Endothelial cell of umbilical vein (primary cell): ENCODE results near the gene ESPN. TPM values are rescaled to one million over a fixed set of nuclear protein-coding genes. Genes with fewer than 3 reads are reported as not detected.
A peak's percentile ranks its signal among the peaks of the same experiment; 100 is the strongest.

Experiments used
- BruUV-seq: library from RNA; stranded (reverse); fragments of 400-500 nt; replicated peaks from 2 replicates; lab custom pipeline; 2021; lab: Mats Ljungman, UMichigan
- CTCF ChIA-PET: fragments of 300-600, 350-600 bp; sonication (Branson Sonifier 250); formaldehyde crosslinking; loops from one replicate; lab custom pipeline; 2021; ENCODE audit warnings: antibody characterized with exemption, inconsistent platforms; lab: Charles Lee
- POLR2A ChIA-PET: fragments of 300-600, 350-600 bp; sonication (Branson Sonifier 250); formaldehyde crosslinking; loops from one replicate; lab custom pipeline; 2021; ENCODE audit warnings: antibody characterized with exemption, inconsistent platforms; lab: Charles Lee
- DNase-seq: peaks from one replicate; pipeline ENCODE4 v3.0.0-alpha.2; 2011; ENCODE audit warnings: low read depth, low spot score
- FAIRE-seq: peaks from 2 replicates; lab custom pipeline; 2011; peaks lifted over from hg19 to GRCh38; lab: Jason Lieb, UNC
- H2AFZ ChIP-seq: 2 replicates; pipeline ENCODE4 v1.6.0; 2012; ENCODE audit warnings: low read depth, low read length, control low read depth, inconsistent platforms
- H3K27ac ChIP-seq: 2 replicates; pipeline ENCODE4 v1.5.1; 2011; ENCODE audit warnings: low read depth, mild to moderate bottlenecking, control low read depth, low read length, moderate library complexity; ENCODE audit not compliant: insufficient read depth
- H3K27me3 ChIP-seq, 2 experiments: 2 replicates each; pipeline versions ENCODE4 v1.6.0 to v1.6.1; 2011; ENCODE audit warnings: low read length in 2 of 2, mixed read lengths in 1 of 2; ENCODE audit not compliant: control insufficient read depth in 2 of 2, insufficient read depth in 2 of 2
- H3K36me3 ChIP-seq, 2 experiments: 2 replicates in 1 of 2; 3 replicates in 1 of 2; pipeline ENCODE4 v1.5.1; 2011; ENCODE audit warnings: low read length in 2 of 2, mild to moderate bottlenecking in 1 of 2, moderate library complexity in 1 of 2; ENCODE audit not compliant: control insufficient read depth in 2 of 2, insufficient read depth in 2 of 2; ENCODE audit errors: extremely low read depth in 1 of 2
- H3K4me1 ChIP-seq: 3 replicates; pipeline ENCODE4 v1.5.1; 2011; ENCODE audit warnings: mild to moderate bottlenecking, low read length; ENCODE audit not compliant: control insufficient read depth, insufficient read depth; ENCODE audit errors: extremely low read depth
- H3K4me2 ChIP-seq: 2 replicates; pipeline ENCODE4 v1.6.1; 2011; ENCODE audit warnings: low read length, control low read depth, mixed read lengths; ENCODE audit not compliant: insufficient read depth
- H3K4me3 ChIP-seq, 3 experiments: fragments of 200-600 bp in 1 of 3; sonication (generic), shearing (Covaris generic) in 1 of 3; replicated peaks in 1 of 3; 2 replicates each; pipeline ENCODE4 v1.5.1; 2011 to 2016; ENCODE audit warnings: control low read depth in 3 of 3, low read length in 3 of 3, mild to moderate bottlenecking in 2 of 3, inconsistent platforms in 1 of 3, low read depth in 1 of 3, moderate library complexity in 1 of 3; ENCODE audit not compliant: insufficient read depth in 1 of 3
- H3K79me2 ChIP-seq: 2 replicates; pipeline ENCODE4 v1.6.0; 2012; ENCODE audit warnings: low read length, inconsistent platforms; ENCODE audit not compliant: control insufficient read depth, insufficient read depth
- H3K9ac ChIP-seq: replicated peaks from 2 replicates; pipeline ENCODE3; 2011; ENCODE audit warnings: low read length, control low read depth; ENCODE audit not compliant: insufficient read depth; ENCODE audit errors: extremely low read depth
- H3K9me1 ChIP-seq: replicated peaks from 3 replicates; pipeline ENCODE4 v1.6.0; 2011; ENCODE audit warnings: mild to moderate bottlenecking, low read length; ENCODE audit not compliant: control insufficient read depth, insufficient read depth; ENCODE audit errors: extremely low read depth
- H3K9me3 ChIP-seq: replicated peaks from 2 replicates; pipeline ENCODE4 v1.5.1; 2012; ENCODE audit warnings: low read length, inconsistent platforms; ENCODE audit not compliant: control insufficient read depth, insufficient read depth
- H4K20me1 ChIP-seq: replicated peaks from 2 replicates; pipeline ENCODE3; 2011; ENCODE audit warnings: mild to moderate bottlenecking, low read length; ENCODE audit not compliant: control insufficient read depth, insufficient read depth; ENCODE audit errors: extremely low read depth
- CTCF ChIP-seq, 2 donors: IDR thresholded peaks; 1 replicate in 1 of 2; 2 replicates in 1 of 2; pipeline ENCODE4 v1.5.1; 2011; ENCODE audit warnings: low read length in 2 of 2, mild to moderate bottlenecking in 2 of 2, moderate library complexity in 2 of 2, control low read depth in 1 of 2, inconsistent platforms in 1 of 2, low read depth in 1 of 2; ENCODE audit not compliant: insufficient read depth in 1 of 2; ENCODE audit errors: extremely low read depth in 1 of 2
- EZH2 ChIP-seq: IDR thresholded peaks from 2 replicates; pipeline ENCODE4 v1.6.1; 2012; ENCODE audit warnings: borderline replicate concordance, low read depth, mild to moderate bottlenecking, moderate library complexity, low read length, inconsistent platforms; ENCODE audit not compliant: severe bottlenecking
- FOS ChIP-seq: IDR thresholded peaks from 2 replicates; pipeline ENCODE4 v1.6.1; 2011; ENCODE audit warnings: mild to moderate bottlenecking, low read length, moderate library complexity, borderline replicate concordance; ENCODE audit not compliant: insufficient read depth
- GATA2 ChIP-seq: IDR thresholded peaks from 2 replicates; pipeline ENCODE4 v1.7.0; 2011; ENCODE audit warnings: low read depth, mild to moderate bottlenecking, moderate library complexity, mixed read lengths, low read length; ENCODE audit not compliant: insufficient read length, insufficient read depth
- JUN ChIP-seq: IDR thresholded peaks from 2 replicates; pipeline ENCODE4 v1.6.1; 2011; ENCODE audit warnings: borderline replicate concordance, low read depth; ENCODE audit not compliant: insufficient read length, insufficient read depth
- MAX ChIP-seq: IDR thresholded peaks from 2 replicates; pipeline ENCODE4 v1.6.1; 2011; ENCODE audit not compliant: insufficient read depth, insufficient read length
- MYC ChIP-seq: IDR thresholded peaks from one replicate; pipeline ENCODE4 v1.6.1; 2011; ENCODE audit warnings: mild to moderate bottlenecking, low read depth, low read length
- POLR2A ChIP-seq: IDR thresholded peaks from 2 replicates; pipeline ENCODE4 v1.6.1; 2012; ENCODE audit warnings: low read depth, mild to moderate bottlenecking, control low read depth, low read length
- POLR2AphosphoS5 ChIP-seq: IDR thresholded peaks from 2 replicates; pipeline ENCODE4 v1.6.1; 2012; ENCODE audit warnings: low read depth, mild to moderate bottlenecking, control low read depth, low read length, moderate library complexity; ENCODE audit not compliant: insufficient read depth
- dilution Hi-C: fragments of 300-500 bp; cut with MboI; formaldehyde crosslinking; loops from one replicate; pipeline ENCODE4 v1.15.0; 2019; ENCODE audit warnings: low sequenced_read_pairs; ENCODE audit not compliant: extremely low pct_ligation_motif_present
- intact Hi-C: fragments of 100-400 bp; cut with micrococcal nuclease; formaldehyde crosslinking; loops from one replicate; pipeline ENCODE4 v1.10.0; 2022
- polyA plus RNA-seq, 4 experiments: library from polyadenylated mRNA; depleted of rRNA in 3 of 4; stranded (reverse) in 3 of 4; unstranded in 1 of 4; fragments of >200 nt; gene quantifications; 2 replicates each; pipeline versions ENCODE4 v1.2.1 to v1.2.3, GENCODE V29; 2011 to 2012; ENCODE audit warnings: missing spikeins in 1 of 4
- total RNA-seq: library from RNA; stranded (reverse); gene quantifications from 2 replicates; pipeline ENCODE4 v1.2.3, GENCODE V29; 2021

The ESPN gene
- total and polyA plus RNA-seq, 2 donors (not counting 3 experiments of a cell fraction or from before 2014, with no cell fraction given), result 0.54 to 0.71 TPM

GRCh38 chr1:6491480-6491962, 66.9 kb downstream of the ESPN start, which contains the start of gene PLEKHG5:
TSS of gene PLEKHG5 (minus strand) at chr1:6491667. CDS start at chr1:6477571, 14,096 bp downstream.
- ChIA-PET POLR2A (interaction anchor here (0.6 to 0.7 kb wide), 3 partner anchors 31 to 89 kb away, joined by 3 to 5 read pairs (median 3); partner anchors contain the start of gene ZBTB48), CTCF (interaction anchor here (0.8 to 10.9 kb wide), 11 partner anchors 9 to 245 kb away, joined by 3 to 113 read pairs (median 4); no protein-coding TSS in a partner anchor)
- no peak for TF ChIP-seq CTCF (IDR thresholded peaks at IDR 0.05; ENCODE audit: extremely low read depth in 1 of 2, insufficient read depth in 1 of 2, low read depth in 1 of 2, low read length in 2 of 2)
- no peak for TF ChIP-seq EZH2
- TF ChIP-seq MAX, result no peak
- peak; percentile 74 for TF ChIP-seq POLR2AphosphoS5
- peak; percentile 47 for TF ChIP-seq JUN
- no peak for TF ChIP-seq MYC
- no peak for TF ChIP-seq GATA2
- TF ChIP-seq FOS, result peak; percentile 94
- TF ChIP-seq POLR2A, result peak; percentile 57
- Histone ChIP-seq H3K27me3 (no peaks in the 10 kb centered on the region), H2AFZ (no peak within 1 kb of the TSS), H3K36me3 (no peaks in the 10 kb centered on the region), H3K4me1 (peaks cover 46% of the 10 kb centered on the region), H3K9me3 (no peaks in the 10 kb centered on the region), H4K20me1 (no peaks in the 10 kb centered on the region), H3K4me2 (peak within 1 kb of the TSS; percentile 79), H3K79me2 (no peaks in the 10 kb centered on the region), H3K9me1 (no peaks in the 10 kb centered on the region), H3K27ac (peak within 1 kb of the TSS; percentile 86), H3K9ac (peak within 1 kb of the TSS; percentile 59), H3K4me3 (peak within 1 kb of the TSS; percentile 26 to 62 (median 43))
- no TSS peak for BruUV-seq
- peak; percentile 81 for DNase-seq
- intact Hi-C loops (loop anchor here (1.0 to 10.0 kb wide), 4 partner anchors 32 to 293 kb away; partner anchors contain the start of genes CAMTA1 and KLHL21), dilution Hi-C loops (no loop called here)
- FAIRE-seq, result peak; percentile 98
